GM12873 (cell line): ENCODE data around the gene TAOK3.

ENCODE experiments used
- TF ChIP-seq, protein P1 (sequence below): IDR thresholded peaks from 2 replicates; pipeline ENCODE4 v1.5.1; 2012; ENCODE audit warnings: low read depth, mild to moderate bottlenecking, moderate library complexity, low read length, control low read depth; ENCODE audit not compliant: insufficient read depth; ENCODE audit errors: missing control alignments

The TAOK3 gene

DNA sequence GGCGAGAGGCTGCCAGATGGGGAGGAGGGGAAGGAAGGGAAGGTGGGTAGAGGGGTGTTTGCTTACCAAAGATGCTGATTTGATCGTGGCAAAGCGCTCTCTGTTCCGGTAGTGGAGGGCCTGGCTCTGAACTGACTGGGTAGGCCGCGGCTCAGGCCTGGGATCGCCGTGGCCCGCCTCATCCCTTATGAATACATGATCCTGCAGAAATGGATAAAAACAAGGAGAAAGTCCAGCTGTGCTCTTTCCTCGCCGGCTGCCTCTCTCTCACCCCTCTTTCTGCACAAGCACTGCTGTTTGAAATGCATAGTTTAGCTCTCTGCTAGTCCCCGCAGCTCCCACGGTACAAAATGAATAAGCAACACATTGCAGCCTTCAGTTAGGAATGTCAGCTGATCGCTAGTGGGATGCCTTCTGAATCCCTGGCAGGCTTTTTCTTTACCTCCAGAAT lies 182.9 kb downstream of the TAOK3 start:
- TF ChIP-seq, protein P1, sequence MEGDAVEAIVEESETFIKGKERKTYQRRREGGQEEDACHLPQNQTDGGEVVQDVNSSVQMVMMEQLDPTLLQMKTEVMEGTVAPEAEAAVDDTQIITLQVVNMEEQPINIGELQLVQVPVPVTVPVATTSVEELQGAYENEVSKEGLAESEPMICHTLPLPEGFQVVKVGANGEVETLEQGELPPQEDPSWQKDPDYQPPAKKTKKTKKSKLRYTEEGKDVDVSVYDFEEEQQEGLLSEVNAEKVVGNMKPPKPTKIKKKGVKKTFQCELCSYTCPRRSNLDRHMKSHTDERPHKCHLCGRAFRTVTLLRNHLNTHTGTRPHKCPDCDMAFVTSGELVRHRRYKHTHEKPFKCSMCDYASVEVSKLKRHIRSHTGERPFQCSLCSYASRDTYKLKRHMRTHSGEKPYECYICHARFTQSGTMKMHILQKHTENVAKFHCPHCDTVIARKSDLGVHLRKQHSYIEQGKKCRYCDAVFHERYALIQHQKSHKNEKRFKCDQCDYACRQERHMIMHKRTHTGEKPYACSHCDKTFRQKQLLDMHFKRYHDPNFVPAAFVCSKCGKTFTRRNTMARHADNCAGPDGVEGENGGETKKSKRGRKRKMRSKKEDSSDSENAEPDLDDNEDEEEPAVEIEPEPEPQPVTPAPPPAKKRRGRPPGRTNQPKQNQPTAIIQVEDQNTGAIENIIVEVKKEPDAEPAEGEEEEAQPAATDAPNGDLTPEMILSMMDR: no peak

DNA sequence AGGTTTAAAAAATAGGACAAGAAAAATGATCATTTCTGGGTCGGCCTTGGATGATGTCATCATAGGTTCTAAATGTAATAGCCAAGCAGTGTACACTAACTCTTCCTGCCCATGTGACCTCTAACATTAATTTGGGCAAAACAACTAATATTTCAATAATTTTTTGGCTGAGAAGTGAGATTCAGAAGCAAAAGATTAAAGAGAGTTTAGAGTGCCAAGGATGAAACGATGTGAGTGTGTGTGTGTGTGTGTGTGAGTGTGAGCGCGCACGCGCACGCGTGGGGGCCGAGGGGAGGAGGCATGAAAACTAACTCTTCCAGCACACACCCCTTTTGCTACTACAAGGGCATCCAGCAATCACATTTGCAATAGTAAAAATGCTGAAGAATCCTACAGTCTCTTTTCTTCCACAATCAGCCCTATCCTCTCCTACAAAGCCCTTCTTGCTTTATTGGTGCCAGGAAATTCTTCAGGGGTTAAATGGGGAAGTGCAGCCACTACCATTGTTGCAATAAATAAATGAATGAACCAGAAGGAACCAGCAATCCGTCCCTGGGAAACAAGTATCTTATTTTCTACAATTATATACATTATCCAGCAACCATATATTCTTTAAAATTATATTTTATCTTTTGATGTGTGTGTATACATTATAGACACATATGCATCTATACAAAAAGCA lies 183.9 kb downstream of the TAOK3 start:
- TF ChIP-seq, protein P1: no peak

DNA sequence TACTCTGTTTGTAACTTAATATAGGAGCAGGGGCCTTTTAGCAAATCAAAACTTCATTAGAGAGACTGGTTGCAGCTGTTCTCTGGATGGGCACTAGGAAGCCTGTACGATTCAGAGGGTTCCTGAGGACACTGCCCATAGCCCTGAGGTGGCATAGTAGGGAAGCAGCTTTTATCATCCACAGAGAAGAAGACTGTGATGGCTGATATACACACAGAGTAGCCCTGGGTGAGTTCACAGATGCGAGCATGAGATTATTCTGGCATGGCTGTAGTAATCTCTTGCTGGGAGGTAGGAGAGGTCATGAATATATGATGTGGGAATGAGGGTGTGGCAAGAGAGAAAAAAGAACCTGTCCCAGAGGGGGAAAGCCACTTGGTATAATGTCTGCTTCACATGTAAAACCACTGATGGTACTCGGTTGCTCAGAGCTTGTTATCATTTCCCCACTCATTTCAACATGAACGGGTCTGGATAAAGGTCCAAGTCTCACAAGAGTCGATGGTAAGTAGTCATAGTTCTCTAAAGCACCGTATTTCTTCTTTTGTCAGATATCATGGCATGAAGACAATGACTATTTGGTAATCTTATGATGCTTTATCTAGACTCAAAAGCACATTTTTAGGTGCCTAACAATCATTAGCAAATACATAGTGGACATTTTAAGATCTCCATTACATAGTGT lies 184.8 kb downstream of the TAOK3 start:
- TF ChIP-seq, protein P1: no peak

DNA sequence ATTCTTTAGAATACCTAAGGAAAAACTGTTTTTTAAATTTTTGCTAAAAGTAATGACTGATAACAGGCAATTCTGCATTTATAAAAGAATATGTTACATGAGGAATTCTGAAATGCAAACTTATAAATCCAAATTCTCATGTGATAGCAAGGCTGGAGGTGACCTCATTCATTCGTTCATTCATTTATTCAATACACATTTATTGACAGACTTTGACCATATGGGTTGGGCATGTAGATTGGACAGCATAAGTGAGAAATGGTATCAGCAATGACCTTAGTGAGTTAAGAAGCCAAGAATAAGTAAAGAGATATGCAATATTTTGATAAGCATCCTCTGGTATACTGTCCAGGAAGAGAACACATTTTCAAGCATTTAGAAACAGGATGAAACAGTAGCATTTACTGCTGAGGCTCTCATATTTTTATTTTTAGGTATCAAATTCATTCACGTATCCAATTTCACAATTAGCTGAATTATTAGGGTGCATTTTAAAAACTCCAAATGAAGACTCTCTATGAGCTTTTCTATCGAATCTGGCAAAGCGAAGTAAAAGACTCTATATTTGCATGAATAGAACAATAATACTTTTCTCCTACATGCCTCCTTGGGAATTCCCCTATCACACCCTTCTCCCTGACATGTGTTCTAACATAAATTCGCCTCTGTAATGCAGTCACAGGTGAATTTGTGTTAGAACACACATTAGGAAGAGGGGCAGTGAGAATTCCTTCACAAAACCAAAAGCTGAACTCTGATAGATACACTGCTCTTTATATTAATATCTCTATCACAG lies 186.9 kb downstream of the TAOK3 start:
- TF ChIP-seq, protein P1: no peak

DNA sequence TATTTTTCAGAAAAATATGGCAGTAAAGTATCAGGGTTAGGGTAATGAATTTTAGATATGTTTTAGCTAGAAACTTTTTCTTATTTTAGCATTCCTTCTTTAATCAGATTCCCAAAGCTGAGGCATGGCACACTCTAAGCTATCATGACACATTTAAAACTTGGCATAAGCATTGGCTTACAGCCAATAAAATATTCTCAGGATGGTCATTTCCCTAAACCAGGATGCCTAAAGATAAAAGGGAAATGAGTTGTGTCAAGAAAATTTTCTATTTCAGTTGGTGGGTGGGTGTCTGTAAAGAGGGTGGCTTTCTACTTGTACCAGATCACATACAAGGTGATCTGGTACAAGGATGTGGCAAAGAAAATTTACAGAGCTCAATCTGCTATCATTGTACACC lies 189.0 kb downstream of the TAOK3 start:
- TF ChIP-seq, protein P1: no peak

DNA sequence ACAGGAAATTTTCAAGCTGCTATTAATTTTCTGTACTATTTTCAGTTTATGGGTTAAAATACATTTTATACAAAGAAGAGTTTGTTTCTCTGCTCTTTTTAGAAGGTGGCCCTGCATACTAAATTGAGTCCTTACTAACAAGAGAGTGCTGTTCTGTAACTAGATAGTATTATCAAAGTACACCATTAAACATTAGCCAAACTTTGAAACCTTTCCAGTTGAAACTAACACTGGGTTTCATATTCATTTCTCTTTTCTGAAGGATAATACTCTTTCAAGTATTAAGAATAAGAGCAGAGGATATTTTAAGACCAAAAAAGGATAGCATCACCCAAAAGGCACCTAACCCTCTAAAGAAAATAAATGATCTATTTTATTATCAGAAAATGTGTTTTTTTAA lies 189.6 kb downstream of the TAOK3 start:
- TF ChIP-seq, protein P1: no peak
